Mucosa of stomach (tissue), 1 donor: Measurements from ENCODE around the gene PIGC.

ENCODE experiments used
- H3K27me3 ChIP-seq: one replicate; pipeline ENCODE4 v1.7.0; 2013; ENCODE audit warnings: mild to moderate bottlenecking, low read length; ENCODE audit not compliant: control insufficient read depth, insufficient read depth
- H3K36me3 ChIP-seq: one replicate; pipeline ENCODE4 v1.7.0; 2013; ENCODE audit warnings: low read length; ENCODE audit not compliant: control insufficient read depth, insufficient read depth
- H3K4me1 ChIP-seq: one replicate; pipeline ENCODE4 v1.7.0; 2013; ENCODE audit warnings: mild to moderate bottlenecking, low read length; ENCODE audit not compliant: control insufficient read depth, insufficient read depth
- H3K4me3 ChIP-seq: one replicate; pipeline ENCODE4 v1.7.0; 2013; ENCODE audit warnings: low read length
- H3K9ac ChIP-seq: one replicate; pipeline ENCODE4 v1.7.0; 2013; ENCODE audit warnings: mild to moderate bottlenecking, low read length, moderate library complexity
- H3K9me3 ChIP-seq: one replicate; pipeline ENCODE4 v1.7.0; 2013; ENCODE audit warnings: mild to moderate bottlenecking, low read length, moderate library complexity; ENCODE audit not compliant: control insufficient read depth
- donor health status: Pancreatic carcinoma.

The PIGC gene

GRCh38 chr1:172423336-172423735, 20.5 kb downstream of the PIGC start:
- H3K9ac ChIP-seq = no peak overlapping the region
- H3K4me1 ChIP-seq = no peaks in the 10 kb centered on the region
- H3K9me3 ChIP-seq = no peaks in the 10 kb centered on the region
- no peaks in the 10 kb centered on the region for H3K27me3 ChIP-seq
- no peak overlapping the region for H3K4me3 ChIP-seq
- H3K36me3 ChIP-seq = no peaks in the 10 kb centered on the region

GRCh38 chr1:172421974-172422604, 21.8 kb downstream of the PIGC start:
- Histone ChIP-seq H3K36me3 (no peaks in the 10 kb centered on the region), H3K4me3 (no peak overlapping the region), H3K4me1 (no peaks in the 10 kb centered on the region), H3K9ac (no peak overlapping the region), H3K27me3 (no peaks in the 10 kb centered on the region), H3K9me3 (no peaks in the 10 kb centered on the region)

- Histone ChIP-seq H3K9ac (no peak within 1 kb of the TSS), H3K36me3 (no peaks in the 10 kb centered on the region), H3K4me3 (no peak within 1 kb of the TSS), H3K4me1 (no peaks in the 10 kb centered on the region), H3K27me3 (no peaks in the 10 kb centered on the region), H3K9me3 (no peaks in the 10 kb centered on the region)
Observed at GRCh38 chr1:172420385-172420784, 23.5 kb downstream of the PIGC start, which contains the start of gene C1orf105. TSS of gene C1orf105 (plus strand) at chr1:172420685. CDS start at chr1:172420886, 201 bp downstream.

- no peaks in the 10 kb centered on the region for H3K9me3 ChIP-seq
- H3K4me1 ChIP-seq = no peaks in the 10 kb centered on the region
- no peaks in the 10 kb centered on the region for H3K36me3 ChIP-seq
- H3K4me3 ChIP-seq = no peak overlapping the region
- H3K27me3 ChIP-seq = no peaks in the 10 kb centered on the region
- no peak overlapping the region for H3K9ac ChIP-seq
Observed at GRCh38 chr1:172417557-172417956, 26.3 kb downstream of the PIGC start.

GRCh38 chr1:172416496-172417035, 27.3 kb downstream of the PIGC start:
- no peak overlapping the region for H3K4me3 ChIP-seq
- H3K27me3 ChIP-seq = no peaks in the 10 kb centered on the region
- no peak overlapping the region for H3K9ac ChIP-seq
- no peaks in the 10 kb centered on the region for H3K36me3 ChIP-seq
- no peaks in the 10 kb centered on the region for H3K9me3 ChIP-seq
- no peaks in the 10 kb centered on the region for H3K4me1 ChIP-seq

- no peak overlapping the region for H3K4me3 ChIP-seq
Observed at GRCh38 chr1:172414331-172414730, 29.5 kb downstream of the PIGC start.

GRCh38 chr1:172411791-172412338, 32.0 kb downstream of the PIGC start:
- H3K36me3 ChIP-seq = no peaks in the 10 kb centered on the region
- H3K27me3 ChIP-seq = no peaks in the 10 kb centered on the region
- H3K9me3 ChIP-seq = no peaks in the 10 kb centered on the region
- H3K9ac ChIP-seq = no peak overlapping the region
- no peak overlapping the region for H3K4me3 ChIP-seq
- H3K4me1 ChIP-seq = no peaks in the 10 kb centered on the region

More at GRCh38 chr1:172414331-172414730, 29.5 kb downstream of the PIGC start:
- no peaks in the 10 kb centered on the region for H3K9me3 ChIP-seq
- H3K4me1 ChIP-seq = no peaks in the 10 kb centered on the region
- H3K36me3 ChIP-seq = no peaks in the 10 kb centered on the region
- no peaks in the 10 kb centered on the region for H3K27me3 ChIP-seq
- H3K9ac ChIP-seq = no peak overlapping the region

GRCh38 chr1:172410027-172410426, 33.8 kb downstream of the PIGC start:
- Histone ChIP-seq H3K4me1 (no peaks in the 10 kb centered on the region), H3K9ac (no peak overlapping the region), H3K36me3 (no peaks in the 10 kb centered on the region), H3K27me3 (no peaks in the 10 kb centered on the region), H3K9me3 (no peaks in the 10 kb centered on the region), H3K4me3 (no peak overlapping the region)

- no peak overlapping the region for H3K4me3 ChIP-seq
- no peaks in the 10 kb centered on the region for H3K9me3 ChIP-seq
- H3K27me3 ChIP-seq = no peaks in the 10 kb centered on the region
- H3K9ac ChIP-seq = no peak overlapping the region
- H3K36me3 ChIP-seq = no peaks in the 10 kb centered on the region
- no peaks in the 10 kb centered on the region for H3K4me1 ChIP-seq
Observed at GRCh38 chr1:172408958-172409357, 34.9 kb downstream of the PIGC start.

- no peaks in the 10 kb centered on the region for H3K9me3 ChIP-seq
- no peaks in the 10 kb centered on the region for H3K4me1 ChIP-seq
- no peaks in the 10 kb centered on the region for H3K36me3 ChIP-seq
- no peak overlapping the region for H3K9ac ChIP-seq
- no peaks in the 10 kb centered on the region for H3K27me3 ChIP-seq
- H3K4me3 ChIP-seq = no peak overlapping the region
Observed at GRCh38 chr1:172406968-172407367, 36.9 kb downstream of the PIGC start.

GRCh38 chr1:172405912-172406311, 38.0 kb downstream of the PIGC start:
- H3K27me3 ChIP-seq = no peaks in the 10 kb centered on the region
- no peak overlapping the region for H3K9ac ChIP-seq
- H3K9me3 ChIP-seq = no peaks in the 10 kb centered on the region
- H3K36me3 ChIP-seq = no peaks in the 10 kb centered on the region
- H3K4me1 ChIP-seq = no peaks in the 10 kb centered on the region
- H3K4me3 ChIP-seq = no peak overlapping the region

- no peaks in the 10 kb centered on the region for H3K9me3 ChIP-seq
- H3K4me3 ChIP-seq = no peak overlapping the region
- no peaks in the 10 kb centered on the region for H3K27me3 ChIP-seq
- no peak overlapping the region for H3K9ac ChIP-seq
- H3K36me3 ChIP-seq = no peaks in the 10 kb centered on the region
- peaks cover 3% of the 10 kb centered on the region for H3K4me1 ChIP-seq
Observed at GRCh38 chr1:172404121-172404520, 39.7 kb downstream of the PIGC start.
